Measurements from ENCODE around the gene DISP1.

DISP1 gene, protein sequence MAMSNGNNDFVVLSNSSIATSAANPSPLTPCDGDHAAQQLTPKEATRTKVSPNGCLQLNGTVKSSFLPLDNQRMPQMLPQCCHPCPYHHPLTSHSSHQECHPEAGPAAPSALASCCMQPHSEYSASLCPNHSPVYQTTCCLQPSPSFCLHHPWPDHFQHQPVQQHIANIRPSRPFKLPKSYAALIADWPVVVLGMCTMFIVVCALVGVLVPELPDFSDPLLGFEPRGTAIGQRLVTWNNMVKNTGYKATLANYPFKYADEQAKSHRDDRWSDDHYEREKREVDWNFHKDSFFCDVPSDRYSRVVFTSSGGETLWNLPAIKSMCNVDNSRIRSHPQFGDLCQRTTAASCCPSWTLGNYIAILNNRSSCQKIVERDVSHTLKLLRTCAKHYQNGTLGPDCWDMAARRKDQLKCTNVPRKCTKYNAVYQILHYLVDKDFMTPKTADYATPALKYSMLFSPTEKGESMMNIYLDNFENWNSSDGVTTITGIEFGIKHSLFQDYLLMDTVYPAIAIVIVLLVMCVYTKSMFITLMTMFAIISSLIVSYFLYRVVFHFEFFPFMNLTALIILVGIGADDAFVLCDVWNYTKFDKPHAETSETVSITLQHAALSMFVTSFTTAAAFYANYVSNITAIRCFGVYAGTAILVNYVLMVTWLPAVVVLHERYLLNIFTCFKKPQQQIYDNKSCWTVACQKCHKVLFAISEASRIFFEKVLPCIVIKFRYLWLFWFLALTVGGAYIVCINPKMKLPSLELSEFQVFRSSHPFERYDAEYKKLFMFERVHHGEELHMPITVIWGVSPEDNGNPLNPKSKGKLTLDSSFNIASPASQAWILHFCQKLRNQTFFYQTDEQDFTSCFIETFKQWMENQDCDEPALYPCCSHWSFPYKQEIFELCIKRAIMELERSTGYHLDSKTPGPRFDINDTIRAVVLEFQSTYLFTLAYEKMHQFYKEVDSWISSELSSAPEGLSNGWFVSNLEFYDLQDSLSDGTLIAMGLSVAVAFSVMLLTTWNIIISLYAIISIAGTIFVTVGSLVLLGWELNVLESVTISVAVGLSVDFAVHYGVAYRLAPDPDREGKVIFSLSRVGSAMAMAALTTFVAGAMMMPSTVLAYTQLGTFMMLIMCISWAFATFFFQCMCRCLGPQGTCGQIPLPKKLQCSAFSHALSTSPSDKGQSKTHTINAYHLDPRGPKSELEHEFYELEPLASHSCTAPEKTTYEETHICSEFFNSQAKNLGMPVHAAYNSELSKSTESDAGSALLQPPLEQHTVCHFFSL (N-terminal part only)

DNA sequence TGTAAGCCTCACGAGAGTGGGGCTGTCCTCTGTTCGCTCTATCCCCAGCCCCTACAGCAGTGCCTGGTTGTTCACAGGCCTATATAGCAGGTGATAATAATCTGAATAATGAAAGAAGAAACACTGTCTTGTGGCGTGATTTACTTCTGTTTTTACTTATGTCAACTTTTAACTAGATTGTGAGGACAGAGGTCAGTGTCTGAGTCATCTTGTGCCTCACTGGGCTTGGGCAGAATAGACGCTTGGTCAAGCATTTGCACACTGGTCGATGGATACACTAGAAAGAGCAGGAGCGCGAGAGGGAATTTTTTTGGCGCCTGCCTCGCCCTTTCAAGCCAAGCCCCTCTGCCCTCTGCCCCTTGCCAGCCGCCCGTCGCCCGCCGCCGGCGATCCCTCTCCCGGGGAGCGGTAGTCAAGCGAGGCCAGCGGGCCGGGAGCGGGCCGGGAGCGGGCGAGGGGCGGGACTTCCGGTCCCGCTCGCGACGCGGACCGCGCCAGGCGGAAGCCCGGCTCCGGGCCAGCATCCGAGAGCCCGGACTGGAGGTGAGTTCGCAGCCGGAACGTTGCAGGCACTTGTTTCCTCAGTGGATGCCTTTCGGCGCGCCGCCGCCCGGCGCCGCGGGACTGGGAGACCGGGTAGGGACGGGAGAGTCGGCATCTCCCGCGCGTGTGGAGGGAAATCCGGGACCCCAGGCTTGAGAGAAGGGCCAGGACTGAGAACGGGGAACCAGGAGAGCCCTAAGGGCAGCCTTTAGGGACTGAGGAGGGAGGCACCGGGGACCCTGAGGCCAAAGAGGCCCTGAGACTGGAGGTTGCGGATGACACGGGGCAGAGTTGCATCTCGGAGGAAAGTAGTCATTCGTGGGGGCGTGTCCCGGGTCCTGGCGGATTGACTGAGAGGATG, at the start of gene DISP1:
Gene DISP1 (plus strand): TSS at position 504 of the 904 bp plus-strand sequence. CDS start 127,785 bp downstream, outside the sequence.
- DNase-seq (ENCODE audit: low read depth), result peak; percentile 35

DNA sequence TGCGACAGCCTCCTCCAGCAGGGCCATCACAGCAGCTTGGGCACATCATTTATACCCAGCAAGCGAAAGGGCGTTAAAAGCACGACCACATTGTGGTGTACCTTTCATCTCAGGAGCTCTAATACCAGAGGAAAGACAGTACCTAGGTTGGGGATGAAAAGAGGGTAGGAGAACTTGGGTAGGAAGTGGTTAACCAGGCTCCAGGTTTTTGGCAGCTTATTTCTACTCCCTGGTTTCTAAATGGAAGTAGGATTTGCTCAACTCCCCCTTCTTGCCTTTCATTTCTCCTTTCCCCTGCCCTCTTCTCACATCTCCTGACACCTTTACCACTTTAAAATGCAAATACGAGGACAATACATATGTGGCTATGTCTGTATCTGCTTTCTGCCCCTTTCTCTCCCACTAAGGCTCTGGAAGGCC, 47.7 kb upstream of the DISP1 start:
- no peak for DNase-seq (ENCODE audit: low read depth)

DNA sequence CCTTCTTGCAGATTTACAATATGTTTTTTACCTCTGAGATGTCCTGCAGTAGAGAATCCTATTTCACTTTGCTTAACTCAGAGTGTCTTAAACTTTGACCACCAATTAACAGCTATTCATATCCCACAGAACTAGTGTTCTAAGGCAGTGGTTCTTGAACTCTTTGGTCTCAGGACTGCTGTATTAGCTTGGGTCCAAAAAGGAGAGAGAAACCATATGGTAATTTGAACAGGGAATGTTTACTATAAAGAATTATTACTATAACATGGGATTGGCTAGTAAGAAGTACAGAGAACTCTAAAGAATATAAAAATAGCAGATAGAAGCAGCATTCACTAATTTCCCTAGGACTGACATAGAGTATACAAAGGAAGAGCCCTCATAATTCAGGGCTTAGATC, 46.2 kb upstream of the DISP1 start:
- no peak for DNase-seq (ENCODE audit: low read depth)

DNA sequence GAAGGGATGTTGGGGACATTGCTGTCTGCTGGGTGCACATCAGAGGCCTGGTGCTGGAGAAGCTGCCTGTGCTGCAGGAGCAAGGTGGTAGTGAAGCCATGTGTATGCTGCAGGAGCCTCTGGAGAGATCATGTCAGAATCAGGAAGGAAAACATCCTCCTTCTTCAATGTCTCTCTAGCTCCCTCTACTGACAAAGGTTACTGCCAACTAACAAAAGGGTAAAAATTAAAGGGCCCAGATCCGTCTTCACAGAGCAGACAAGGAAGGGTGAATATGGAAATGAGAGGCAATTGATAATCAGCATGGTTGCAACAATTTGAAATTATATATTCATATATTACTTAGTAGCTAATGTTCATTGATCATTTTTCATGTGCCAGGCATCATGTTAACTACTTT, 45.7 kb upstream of the DISP1 start:
- no peak for DNase-seq (ENCODE audit: low read depth)

DNA sequence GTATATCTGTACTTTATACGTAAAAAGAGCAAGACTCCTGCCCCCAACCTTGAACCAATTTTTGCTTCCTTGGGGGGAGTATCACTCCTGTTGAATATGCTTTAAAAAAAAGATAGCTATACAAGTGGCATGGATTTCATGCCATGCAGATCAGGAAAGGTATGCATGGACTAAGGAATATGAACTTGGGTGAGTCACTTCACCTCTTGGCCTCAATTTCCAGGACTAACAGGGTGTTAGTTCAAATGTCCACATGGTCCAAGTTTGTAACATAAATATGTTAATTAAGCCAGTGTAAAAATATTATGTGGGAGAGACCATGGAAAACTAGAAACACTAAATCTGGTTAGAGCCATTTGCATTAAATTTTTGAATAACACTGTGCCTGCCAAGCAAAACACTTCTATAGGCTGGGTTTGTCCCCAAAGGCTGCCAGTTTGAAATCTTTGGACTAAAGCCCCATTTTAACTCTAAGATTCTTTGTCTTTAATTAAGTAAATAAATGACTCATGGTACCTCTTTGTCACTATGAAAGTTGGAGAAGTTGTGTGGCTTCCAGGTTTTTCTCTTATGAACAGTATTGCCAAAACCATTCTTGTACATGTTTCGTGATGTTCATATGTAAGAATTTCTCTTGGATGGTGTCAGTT, 44.7 kb upstream of the DISP1 start:
- no peak for DNase-seq (ENCODE audit: low read depth)

DNA sequence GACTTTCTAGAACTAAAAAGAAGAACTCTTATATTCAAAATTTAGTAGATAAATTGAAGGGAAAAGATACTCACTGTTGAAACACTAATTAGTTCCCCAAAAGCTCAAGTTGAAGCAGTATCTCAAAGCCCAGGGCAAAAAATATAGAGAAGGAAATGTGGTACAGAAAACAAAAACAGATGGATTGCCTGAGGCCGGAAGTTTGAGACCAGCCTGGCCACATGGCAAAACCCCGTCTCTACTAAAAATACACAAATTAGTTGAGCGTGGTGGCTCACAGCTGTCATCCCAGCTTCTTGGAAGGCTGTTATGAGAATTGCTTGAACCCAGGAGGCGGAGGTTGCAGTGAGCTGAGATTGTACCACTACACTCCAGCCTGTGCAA, 41.9 kb upstream of the DISP1 start:
- DNase-seq (ENCODE audit: low read depth), result no peak

DNA sequence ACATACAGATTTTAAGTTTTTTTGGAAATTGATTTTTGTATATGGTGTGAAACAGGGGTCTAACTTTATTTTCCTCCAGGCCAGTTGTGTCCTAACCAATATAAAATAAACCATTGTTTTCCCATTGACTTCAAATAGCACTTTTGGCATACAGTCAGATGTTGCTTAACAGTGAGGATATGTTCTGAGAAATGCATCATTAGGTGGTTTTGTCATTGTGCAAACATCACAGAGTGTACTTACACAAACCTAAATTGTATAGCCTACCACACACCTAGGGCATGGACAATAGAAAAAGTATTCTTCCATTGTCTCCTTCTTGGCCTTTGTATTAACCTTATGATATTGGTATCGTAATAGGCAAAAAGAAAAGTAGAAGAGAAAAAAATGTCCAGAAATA, 37.4 kb upstream of the DISP1 start:
- no peak for DNase-seq (ENCODE audit: low read depth)

DNA sequence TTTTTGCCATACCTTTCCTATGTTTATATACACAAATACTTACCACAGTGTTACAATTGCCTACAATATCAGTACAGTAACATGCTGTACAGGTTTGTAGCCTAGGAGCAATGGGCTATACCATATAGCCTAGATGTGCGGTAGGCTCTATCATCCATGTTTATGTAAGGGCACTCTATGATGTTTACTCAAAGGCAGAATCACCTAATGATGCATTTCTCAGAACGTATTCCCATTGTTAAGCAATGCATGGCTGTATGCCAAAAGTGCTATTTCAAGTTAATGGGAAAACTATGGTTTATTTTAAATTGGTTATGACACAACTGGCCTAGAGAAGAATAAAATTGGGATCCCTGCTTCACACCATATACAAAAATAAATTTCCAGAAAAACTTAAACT, 36.9 kb upstream of the DISP1 start:
- DNase-seq (ENCODE audit: low read depth), result no peak

DNA sequence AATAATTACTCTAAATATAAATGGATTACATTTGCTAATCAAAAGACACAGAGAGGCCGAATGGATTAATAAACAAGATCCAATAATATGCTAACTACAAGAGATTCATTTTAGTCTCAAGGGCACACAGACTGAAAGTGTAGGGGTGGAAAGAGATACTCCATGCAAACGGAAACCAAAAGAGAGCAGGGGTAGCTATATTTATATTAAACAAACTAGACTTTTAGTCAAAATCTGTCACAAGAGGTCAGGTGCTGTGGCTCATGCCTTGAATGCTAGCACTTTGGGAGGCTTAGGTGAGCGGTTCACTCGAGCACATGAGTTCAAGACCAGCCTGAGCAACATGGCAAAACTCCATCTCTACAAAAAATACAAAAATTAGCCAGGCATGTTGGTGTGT, 33.6 kb upstream of the DISP1 start:
- DNase-seq (ENCODE audit: low read depth), result no peak

DNA sequence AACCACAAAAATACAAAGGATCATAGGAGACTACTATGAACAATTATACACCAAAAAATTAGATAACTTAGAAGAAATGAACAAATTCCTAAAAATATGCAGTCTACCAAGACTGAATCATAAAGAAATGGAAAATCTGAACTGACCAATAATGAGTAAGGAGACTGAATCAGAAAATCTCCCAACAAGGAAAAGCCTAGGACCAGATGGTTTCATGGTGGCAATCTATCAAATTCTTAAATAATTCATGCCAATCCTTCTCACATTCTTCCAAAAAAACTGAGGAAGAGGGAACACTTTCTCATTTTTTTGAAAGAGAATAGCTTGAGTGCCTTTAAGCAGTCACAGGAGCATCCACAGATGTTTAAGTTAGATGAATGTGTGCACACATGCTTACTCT, 31.8 kb upstream of the DISP1 start:
- DNase-seq (ENCODE audit: low read depth), result no peak

DNA sequence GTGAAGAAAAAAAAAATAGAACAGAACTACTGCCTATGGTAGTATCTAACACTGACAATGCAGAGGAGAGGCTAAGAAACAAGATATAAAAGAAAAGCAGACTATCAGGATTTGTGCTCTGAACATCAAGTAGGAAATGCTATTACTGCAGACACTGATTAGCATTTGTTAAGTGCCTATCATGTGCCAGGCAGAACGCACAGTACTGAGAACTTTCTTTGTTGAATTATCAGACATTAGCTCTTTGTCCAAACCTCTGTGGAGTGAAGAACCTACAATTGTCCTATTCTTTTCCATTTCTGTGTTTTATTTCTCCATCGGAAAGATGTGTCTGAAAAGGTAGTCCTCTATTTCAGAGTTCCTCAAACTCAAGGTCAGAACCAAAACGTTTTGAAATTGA, 30.5 kb upstream of the DISP1 start:
- DNase-seq (ENCODE audit: low read depth), result no peak

DNA sequence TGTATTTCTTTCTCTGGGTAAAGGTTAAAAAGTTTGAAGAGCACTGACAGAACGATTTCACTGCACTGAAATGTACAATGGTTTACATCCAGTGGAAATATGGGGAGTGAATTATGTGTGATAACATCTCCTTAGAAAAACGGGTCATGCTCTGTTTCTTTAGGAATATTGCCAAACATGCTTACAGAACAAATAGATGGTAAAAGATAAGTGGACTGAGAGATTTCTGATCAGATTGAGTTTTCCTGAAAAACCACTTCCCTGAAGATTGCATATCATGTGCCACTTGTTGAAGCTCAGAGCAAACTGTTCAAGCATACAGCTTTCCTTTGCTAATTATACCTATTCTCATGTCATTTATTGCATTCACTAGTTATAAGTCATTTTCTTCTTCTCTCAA, 29.9 kb upstream of the DISP1 start:
- no peak for DNase-seq (ENCODE audit: low read depth)

DNA sequence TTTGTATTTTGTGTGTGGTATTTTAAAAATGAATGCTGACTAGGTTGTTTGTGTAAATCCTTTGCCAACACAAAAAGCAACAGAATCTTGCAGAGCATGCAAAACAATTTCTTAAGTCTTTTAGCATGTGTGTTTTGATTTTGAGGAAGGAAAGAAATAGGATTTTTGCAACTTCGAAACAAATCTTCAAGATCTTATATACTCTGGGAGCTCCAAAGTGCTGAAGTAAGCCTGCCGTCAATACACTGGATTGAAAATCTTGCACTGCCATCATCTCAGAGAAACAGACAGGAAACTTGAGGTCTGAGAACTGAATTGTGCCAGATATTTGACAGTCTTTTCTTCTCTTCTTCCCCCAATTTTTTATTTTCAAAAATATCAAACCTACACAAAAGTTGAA, 29.3 kb upstream of the DISP1 start:
- DNase-seq (ENCODE audit: low read depth), result no peak

DNA sequence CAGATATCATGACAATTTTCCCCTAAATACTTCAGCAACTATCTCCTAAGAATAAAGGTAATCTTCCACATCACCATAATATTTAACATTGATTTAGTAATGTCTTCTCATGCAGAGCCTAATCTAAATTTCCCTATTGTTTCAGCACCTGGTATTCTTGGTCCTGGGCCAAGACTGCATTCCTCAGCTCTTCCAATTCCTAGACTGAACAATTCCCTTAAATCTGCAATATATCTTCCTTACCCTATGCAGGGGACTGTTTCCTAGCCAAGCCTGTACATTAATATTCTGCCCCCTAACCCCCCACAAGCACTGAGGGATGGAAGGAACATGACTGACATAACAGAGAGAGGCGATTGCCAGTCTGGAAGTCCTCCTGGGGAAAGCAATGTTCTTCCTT, 28.7 kb upstream of the DISP1 start:
- DNase-seq (ENCODE audit: low read depth), result no peak

DNA sequence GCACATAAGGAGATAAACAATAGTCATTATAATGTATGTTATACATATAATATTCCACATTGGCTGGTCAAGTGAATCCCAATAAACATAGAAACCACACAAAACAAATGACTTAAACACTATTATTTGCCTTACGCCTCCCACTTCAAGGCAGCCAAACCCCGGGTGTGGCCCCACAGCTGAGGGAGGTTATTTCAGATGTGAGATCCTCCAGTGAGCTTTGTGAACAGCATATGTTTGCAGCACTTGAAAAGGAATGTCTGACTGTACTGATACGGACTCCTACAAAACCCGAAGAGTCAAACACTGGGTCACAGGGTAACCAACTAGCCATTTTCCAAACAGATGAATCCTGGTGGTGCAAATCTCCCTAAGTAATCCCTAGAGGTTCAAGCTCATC, 27.1 kb upstream of the DISP1 start:
- DNase-seq (ENCODE audit: low read depth), result no peak

DNA sequence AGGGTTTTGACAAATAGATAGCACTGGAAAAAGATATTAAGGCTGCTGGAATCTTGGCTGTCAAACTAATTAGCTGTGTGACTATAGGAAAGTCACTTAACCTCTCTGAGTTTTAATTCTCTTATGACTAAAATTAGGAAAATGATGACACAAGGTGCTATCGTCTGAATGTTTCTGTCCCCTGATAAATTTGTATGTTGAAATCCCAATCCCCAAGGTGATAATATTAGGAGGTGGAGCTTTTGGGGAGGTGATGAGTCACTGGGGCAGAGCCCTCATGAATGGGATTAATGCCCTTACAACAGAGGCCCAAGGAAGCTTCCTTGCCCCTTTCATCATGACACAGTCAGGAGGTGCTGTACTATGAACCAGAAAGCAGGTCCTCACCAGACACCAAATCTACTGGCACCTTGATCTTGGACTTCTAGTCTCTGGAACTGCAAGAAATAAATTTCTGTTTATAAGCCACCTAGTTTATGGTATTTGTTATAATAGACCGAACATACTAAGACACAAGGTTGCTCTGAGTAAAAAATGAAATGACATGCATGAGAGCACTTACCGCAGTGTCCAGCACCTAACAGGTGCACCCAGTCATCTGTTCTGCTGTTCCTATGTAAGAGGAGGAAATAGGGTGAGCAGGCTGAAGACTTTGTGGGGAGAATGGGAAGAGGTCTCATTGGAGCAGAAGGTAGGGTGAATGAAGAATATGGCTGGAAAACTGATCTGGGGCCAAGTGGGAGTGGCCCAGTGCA, 26.3 kb upstream of the DISP1 start:
- no peak for DNase-seq (ENCODE audit: low read depth)

DNA sequence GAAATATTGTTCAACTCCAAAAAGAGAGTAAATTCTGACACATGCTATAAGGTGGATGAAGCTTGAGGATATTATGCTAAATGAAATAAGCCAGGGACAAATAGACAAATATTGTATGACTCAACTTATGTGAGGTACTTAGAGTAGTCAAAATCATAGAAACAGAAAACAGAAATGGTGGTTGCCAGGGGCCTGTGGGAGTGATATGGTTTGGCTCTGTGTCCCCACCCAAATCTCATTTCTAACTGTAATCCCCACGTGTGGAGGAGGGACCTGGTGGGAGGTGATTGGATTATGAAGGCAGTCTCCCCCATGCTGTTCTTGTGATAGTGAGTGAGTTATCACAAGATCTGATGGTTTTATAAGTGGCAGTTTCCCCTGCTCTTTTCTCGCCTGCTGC, 24.7 kb upstream of the DISP1 start:
- no peak for DNase-seq (ENCODE audit: low read depth)

DNA sequence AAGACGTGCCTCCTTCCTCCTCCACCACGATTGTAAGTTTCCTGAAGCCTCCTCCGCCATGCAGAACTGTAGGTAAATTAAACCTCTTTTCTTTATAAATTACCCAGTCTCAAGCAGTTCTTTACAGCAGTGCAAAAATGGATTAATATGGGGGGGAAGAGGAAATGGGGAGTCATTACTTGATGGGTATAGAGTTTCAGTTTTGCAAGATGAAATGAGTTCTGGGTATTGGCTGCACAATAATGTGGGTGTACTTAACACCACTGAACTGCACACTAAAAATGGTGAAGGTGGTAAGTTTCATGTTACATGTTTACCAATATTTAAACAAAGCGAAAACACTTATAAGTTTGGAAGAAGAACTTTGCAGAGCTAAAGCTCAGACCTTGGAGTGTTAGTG, 24.3 kb upstream of the DISP1 start:
- no peak for DNase-seq (ENCODE audit: low read depth)

DNA sequence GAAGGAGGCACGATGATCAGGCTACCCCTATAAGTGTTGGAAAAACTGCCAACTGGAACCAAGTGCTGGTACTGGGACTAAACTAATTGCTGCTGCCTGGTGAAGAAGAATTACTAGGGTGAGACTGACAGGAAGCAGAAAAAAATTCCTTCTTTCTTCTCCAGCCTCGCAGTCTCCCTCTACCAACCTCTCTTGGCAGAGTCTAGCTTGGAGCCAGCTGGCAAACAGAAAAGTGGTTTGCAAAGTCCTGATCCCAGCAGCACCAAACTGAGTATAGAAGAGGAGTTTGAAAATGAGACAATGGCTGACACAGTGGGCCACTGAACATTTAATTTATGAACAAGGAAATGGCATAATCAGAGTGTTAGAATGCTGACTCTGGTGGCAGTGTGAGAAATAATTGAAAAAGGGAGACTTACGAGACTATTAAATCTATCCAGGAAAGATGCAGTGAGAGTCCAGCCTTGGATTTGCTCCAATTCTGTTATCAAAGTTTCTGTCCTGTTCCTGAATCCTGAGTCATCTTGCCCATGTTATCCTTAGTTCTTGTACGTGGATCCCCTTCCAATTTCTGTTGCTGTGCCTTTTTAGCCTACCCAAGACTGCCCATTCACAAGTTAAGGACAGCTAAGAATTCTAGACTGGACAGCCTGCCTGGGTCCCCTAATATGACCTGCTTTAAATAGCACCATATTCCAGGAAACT, 23.7 kb upstream of the DISP1 start:
- no peak for DNase-seq (ENCODE audit: low read depth)

DNA sequence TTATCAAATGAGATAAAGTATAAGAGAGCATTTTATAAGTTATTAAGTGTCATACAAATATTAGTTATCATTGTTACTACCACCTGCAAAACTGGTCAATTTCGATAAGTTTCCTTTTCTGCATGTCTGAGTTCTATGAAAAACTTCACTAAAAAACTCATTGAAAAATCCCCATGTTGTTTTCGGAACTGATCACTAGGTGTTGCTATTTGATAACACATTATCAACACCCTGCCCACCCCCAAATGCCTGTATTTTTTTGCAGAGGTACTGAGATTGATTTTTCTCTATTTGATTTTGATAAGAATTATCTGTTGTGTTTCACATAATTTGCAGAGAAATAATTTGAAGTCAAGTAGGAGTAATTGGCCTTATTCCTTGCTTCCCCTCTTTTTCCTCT, 22.1 kb upstream of the DISP1 start:
- DNase-seq (ENCODE audit: low read depth), result no peak

All from HS-27A (cell line).